VCaP (cell line): ENCODE measurements around the gene SCN3A.

ENCODE experiments used
- H3K27ac ChIP-seq: fragments of 450-650 bp; 2 replicates; pipeline ENCODE4 v1.5.1; 2017
- CTCF ChIP-seq: fragments of 450-650 bp; conservative IDR thresholded peaks from 2 replicates; pipeline ENCODE4 v1.5.1; 2017; ENCODE audit warnings: mild to moderate bottlenecking, moderate library complexity

The SCN3A gene

GRCh38 chr2:165239230-165239629 lies 35.4 kb upstream of the SCN3A start, which contains the start of gene SCN2A:
SCN2A (plus strand) TSS chr2:165239414; CDS start chr2:165295824, 56,410 bp downstream.
- peak; percentile 90 for TF ChIP-seq CTCF
- no peak within 1 kb of the TSS for H3K27ac ChIP-seq

- no peak for TF ChIP-seq CTCF
- H3K27ac ChIP-seq: no peak overlapping the region
Measured at GRCh38 chr2:165238295-165238694, 34.4 kb upstream of the SCN3A start.

- no peak for TF ChIP-seq CTCF
- no peak overlapping the region for H3K27ac ChIP-seq
Measured at GRCh38 chr2:165237056-165237455, 33.2 kb upstream of the SCN3A start.

GRCh38 chr2:165227571-165227970 lies 23.7 kb upstream of the SCN3A start:
- no peak overlapping the region for H3K27ac ChIP-seq
- no peak for TF ChIP-seq CTCF

- H3K27ac ChIP-seq: no peak overlapping the region
- TF ChIP-seq CTCF: no peak
Measured at GRCh38 chr2:165224941-165225340, 21.1 kb upstream of the SCN3A start.

GRCh38 chr2:165219481-165219880 lies 15.6 kb upstream of the SCN3A start:
- TF ChIP-seq CTCF: no peak

GRCh38 chr2:165214093-165214492 lies 10.2 kb upstream of the SCN3A start:
- TF ChIP-seq CTCF: no peak
- no peak overlapping the region for H3K27ac ChIP-seq

More at GRCh38 chr2:165219481-165219880, 15.6 kb upstream of the SCN3A start:
- H3K27ac ChIP-seq: no peak overlapping the region
